ENCODE data around the gene ZNRF2. TPM values are rescaled to one million over a fixed set of nuclear protein-coding genes. Genes with fewer than 3 reads are reported as not detected.

ZNRF2 gene
- total and polyA plus RNA-seq, 10 of the 15 experiments (the other 5 are each of a cell fraction or from before 2014, with no cell fraction given): 1.2 to 20.4 (median 9.5) TPM

- Histone ChIP-seq H3K79me2 (ENCODE audit: control insufficient read depth, insufficient read depth, low read length) (no peaks in the 10 kb centered on the region), H2AFZ (ENCODE audit: control insufficient read depth, low read depth, low read length) (no peak overlapping the region), H3K27ac (ENCODE audit: control insufficient read depth, insufficient read depth) (no peak overlapping the region), H4K20me1 (ENCODE audit: control insufficient read depth, insufficient read depth) (no peaks in the 10 kb centered on the region), H3K9me3 (replicated peaks; ENCODE audit: control insufficient read depth, insufficient read depth, low read length) (no peaks in the 10 kb centered on the region), H3K4me1 (ENCODE audit: control insufficient read depth, insufficient read depth, low read length) (no peaks in the 10 kb centered on the region), H3K36me3 (ENCODE audit: control insufficient read depth in 2 of 2, insufficient read depth in 2 of 2, low read length in 1 of 2) (no peaks in the 10 kb centered on the region), H3K4me3 (no peak overlapping the region), H3K9ac (ENCODE audit: control insufficient read depth, insufficient read depth, low read length) (no peak overlapping the region), H3K4me2 (ENCODE audit: control insufficient read depth, insufficient read depth) (no peak overlapping the region), H3K27me3 (replicated peaks in 1 of 2; ENCODE audit: control insufficient read depth in 2 of 2, insufficient read depth in 2 of 2, low read length in 1 of 2) (no peaks in the 10 kb centered on the region)
- ATAC-seq (no peak), DNase-seq (ENCODE audit: low read depth, low spot score) (no peak), FAIRE-seq (no peak)
- WGBS (ENCODE audit: insufficient coverage, insufficient replicate concordance, low lambda C conversion rate, missing lambda C conversion rate): 14% methylated on average over 2 of the region's 2 CpGs
- CTCF ChIA-PET: interaction anchor here (0.9 to 13.0 kb wide), 8 partner anchors 11 to 161 kb away, joined by 3 to 182 read pairs (median 3); no protein-coding TSS in a partner anchor
- intact Hi-C loops (cut with micrococcal nuclease; ENCODE audit: unreplicated experiment): no loop called here
- POLR2A ChIA-PET: no interaction called here
- SMC1A ChIA-PET (ENCODE audit: uncharacterized antibody, unreplicated experiment): interaction anchor here (0.9 to 2.9 kb wide), 11 partner anchors 9 to 105 kb away, joined by 3 to 15 read pairs (median 4); no protein-coding TSS in a partner anchor
- no TSS peak for BruUV-seq (replicated peaks)
- TF ChIP-seq PML (IDR thresholded peaks at IDR 0.05; ENCODE audit: low read length) (no peak), BRCA1 (IDR thresholded peaks at IDR 0.05; ENCODE audit: low read depth, low read length) (no peak), BMI1 (IDR thresholded peaks at IDR 0.05; ENCODE audit: borderline replicate concordance) (no peak), FOXM1 (IDR thresholded peaks at IDR 0.05; ENCODE audit: low read depth, low read length) (no peak), NR2C1 (IDR thresholded peaks at IDR 0.05) (no peak), ETV6 (conservative IDR thresholded peaks at IDR 0.05 in 1 of 2, IDR thresholded peaks at IDR 0.05 in 1 of 2; ENCODE audit: borderline replicate concordance in 1 of 2, low read depth in 1 of 2) (no peak), ZNF24 (IDR thresholded peaks at IDR 0.05) (no peak), CEBPZ (IDR thresholded peaks at IDR 0.05; ENCODE audit: low read depth, low read length) (no peak), SKIL (IDR thresholded peaks at IDR 0.05; ENCODE audit: low read depth, poor library complexity, severe bottlenecking) (no peak), MLLT1 (IDR thresholded peaks at IDR 0.05) (no peak), POLR2AphosphoS2 (IDR thresholded peaks at IDR 0.05; ENCODE audit: low read depth, low read length) (no peak)
- in situ Hi-C loops (cut with MboI): loop anchor here (5.0 to 10.0 kb wide), 2 partner anchors 288 to 475 kb away; no protein-coding TSS in a partner anchor
- RAD21 ChIA-PET (ENCODE audit: unreplicated experiment): interaction anchor here (0.9 to 3.3 kb wide), 10 partner anchors 10 to 106 kb away, joined by 3 to 12 read pairs (median 4); no protein-coding TSS in a partner anchor
These were observed 14.9 kb upstream of the ZNRF2 start for GRCh38 chr7:30269490-30269889.

Measured in GM12878 (cell line).